Natural killer cell treated with Interleukin-12 subunit alpha and Interleukin-12 subunit beta and Interleukin-15 and Interleukin-18, amount 100 ng/mL, for 72 hours (primary cell): Measurements from ENCODE around the gene HMCN2. TPM values are rescaled to one million over a fixed set of nuclear protein-coding genes. Genes with fewer than 3 reads are reported as not detected.

Experiments used
- ATAC-seq, 2 donors: fragments of 150-1000 bp; cut with Tn5 transposase in 1 of 2; sonication (Bioruptor Pico), chemical (Tn5 transposase) in 1 of 2; 2 replicates each; pipeline ENCODE4 v1.10.0; 2021
- DNase-seq: peaks from one replicate; pipeline ENCODE4 v3.0.0; 2022; ENCODE audit warnings: low spot score
- H3K27ac Mint-ChIP-seq, 2 donors: 1 replicate in 1 of 2; 2 replicates in 1 of 2; pipeline ENCODE4 v1.8.0; 2022; ENCODE audit warnings: mixed read lengths in 2 of 2, mild to moderate bottlenecking in 1 of 2, moderate library complexity in 1 of 2
- H3K27me3 Mint-ChIP-seq, 2 donors: 1 replicate in 1 of 2; 2 replicates in 1 of 2; pipeline ENCODE4 v1.8.0; 2022; ENCODE audit warnings: mixed read lengths in 2 of 2
- H3K36me3 Mint-ChIP-seq: one replicate; pipeline ENCODE4 v1.8.0; 2022; ENCODE audit warnings: mixed read lengths
- H3K4me1 Mint-ChIP-seq, 2 donors: 1 replicate in 1 of 2; 2 replicates in 1 of 2; pipeline ENCODE4 v1.8.0; 2022; ENCODE audit warnings: low read depth in 2 of 2, mixed read lengths in 2 of 2, mild to moderate bottlenecking in 1 of 2
- H3K4me3 Mint-ChIP-seq: one replicate; pipeline ENCODE4 v1.8.0; 2022; ENCODE audit warnings: mixed read lengths
- H3K9me3 Mint-ChIP-seq: 2 replicates; pipeline ENCODE4 v1.8.0; 2022; ENCODE audit warnings: mixed read lengths
- total RNA-seq, 2 donors: library from RNA; stranded (reverse); gene quantifications; one replicate each; pipeline ENCODE4 v1.2.3, GENCODE V29; 2022

Gene HMCN2
- total RNA-seq, 2 donors from 2014 or later = not detected

DNA sequence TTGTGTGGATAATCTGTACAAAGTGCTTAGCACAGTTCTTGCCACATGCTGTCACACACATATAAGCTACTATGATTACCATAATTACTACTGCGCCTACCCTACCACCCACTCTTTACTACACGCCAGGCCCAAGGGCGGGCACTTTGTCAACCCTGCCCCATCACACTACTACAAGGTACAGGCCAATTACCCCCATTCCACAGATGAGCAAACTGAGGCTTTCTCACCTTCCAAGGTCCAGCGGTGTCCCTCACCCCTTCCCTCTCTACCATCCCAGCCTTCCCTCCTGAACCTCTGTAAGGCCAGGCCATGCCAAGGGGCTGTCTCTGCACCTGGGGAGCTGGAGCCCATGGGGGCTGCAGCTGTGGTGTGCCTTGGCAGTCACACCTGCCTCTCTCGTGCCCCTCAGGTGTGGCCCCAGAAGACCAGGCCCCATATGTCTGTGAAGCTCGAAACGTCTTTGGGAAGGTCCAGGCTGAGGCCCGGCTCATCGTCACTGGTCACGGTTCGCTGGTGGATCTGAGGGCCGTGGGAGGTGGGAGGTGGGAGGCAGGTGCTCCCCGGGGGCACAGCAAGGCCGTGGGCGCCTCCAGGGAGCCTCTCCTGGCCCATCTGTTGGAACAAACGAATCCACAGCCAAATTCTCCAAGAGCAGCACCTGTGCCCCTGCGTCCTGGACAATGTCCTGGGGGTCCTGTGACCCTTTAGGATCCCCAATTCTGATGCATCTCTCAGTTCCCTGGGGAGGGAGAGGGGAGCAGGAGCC lies 54.6 kb downstream of the HMCN2 start:
- no peak overlapping the region for H3K4me3 Mint-ChIP-seq
- H3K36me3 Mint-ChIP-seq = no peaks in the 10 kb centered on the region
- peaks cover 0 to 4% of the 10 kb centered on the region in 2 donors for H3K4me1 Mint-ChIP-seq
- DNase-seq (no peak), ATAC-seq (peak in 1 of 2 donors; percentile 14)
- H3K9me3 Mint-ChIP-seq = no peaks in the 10 kb centered on the region
- peaks cover 35 to 41% of the 10 kb centered on the region in 2 donors for H3K27me3 Mint-ChIP-seq
- no peak overlapping the region for H3K27ac Mint-ChIP-seq

DNA sequence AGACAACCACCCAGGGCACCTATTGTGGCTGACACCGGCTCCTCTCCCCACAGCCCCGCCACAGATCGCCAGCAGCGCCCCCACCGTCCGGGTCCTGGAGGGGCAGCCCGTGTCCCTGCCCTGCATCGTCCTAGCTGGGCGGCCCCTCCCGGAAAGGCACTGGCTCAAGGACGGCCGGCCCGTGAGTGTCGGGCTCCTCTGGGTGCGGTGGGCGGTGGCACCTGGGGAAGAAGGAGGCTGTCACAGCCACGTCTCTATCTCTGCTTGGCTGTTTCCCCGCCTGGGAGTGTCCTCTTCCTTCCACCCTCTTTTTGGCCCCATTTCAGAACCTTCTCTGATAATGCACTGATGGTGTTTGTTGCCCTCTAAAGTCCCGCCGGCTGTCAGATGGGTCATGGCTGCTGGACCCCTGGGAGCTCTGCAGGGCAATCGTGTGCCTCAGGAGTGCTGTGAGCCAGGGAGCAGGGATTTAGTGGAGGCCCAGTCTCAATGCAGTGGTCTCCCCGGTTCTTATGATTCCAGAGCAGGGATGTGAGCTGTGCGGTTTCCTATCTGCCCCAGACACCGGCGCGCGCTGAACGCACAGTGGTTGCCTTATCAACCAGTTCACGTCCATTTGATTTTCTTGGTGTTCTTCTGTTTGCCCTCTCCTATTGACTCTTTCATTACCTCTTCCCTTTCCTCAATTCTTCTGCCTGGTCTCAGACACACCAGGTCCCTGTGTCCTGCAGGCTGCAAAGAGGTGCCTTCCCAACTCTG lies 55.3 kb downstream of the HMCN2 start:
- Mint-ChIP-seq H3K9me3 (no peaks in the 10 kb centered on the region), H3K27me3 (peaks cover 32 to 41% of the 10 kb centered on the region in 2 donors), H3K4me3 (no peak overlapping the region), H3K36me3 (no peaks in the 10 kb centered on the region), H3K27ac (no peak overlapping the region), H3K4me1 (peaks cover 0 to 2% of the 10 kb centered on the region in 2 donors)
- peak in 1 of 2 donors; percentile 14 for ATAC-seq
- DNase-seq = no peak

GRCh38 chr9:130321539-130321938 lies 56.0 kb downstream of the HMCN2 start:
- Mint-ChIP-seq H3K36me3 (no peaks in the 10 kb centered on the region), H3K27ac (no peak overlapping the region), H3K4me3 (no peak overlapping the region), H3K9me3 (no peaks in the 10 kb centered on the region), H3K4me1 (no peaks in the 10 kb centered on the region), H3K27me3 (peaks cover 33 to 47% of the 10 kb centered on the region in 2 donors)
- ATAC-seq = peak; percentile 3 to 40
- DNase-seq = no peak

GRCh38 chr9:130323051-130323745 lies 57.6 kb downstream of the HMCN2 start:
- H3K9me3 Mint-ChIP-seq = no peaks in the 10 kb centered on the region
- no peaks in the 10 kb centered on the region for H3K4me1 Mint-ChIP-seq
- H3K4me3 Mint-ChIP-seq = no peak overlapping the region
- H3K36me3 Mint-ChIP-seq = no peaks in the 10 kb centered on the region
- ATAC-seq = no peak
- H3K27me3 Mint-ChIP-seq = peaks cover 28 to 38% of the 10 kb centered on the region in 2 donors
- no peak overlapping the region for H3K27ac Mint-ChIP-seq
- DNase-seq = no peak

GRCh38 chr9:130325921-130326320 lies 60.4 kb downstream of the HMCN2 start:
- ATAC-seq = no peak
- Mint-ChIP-seq H3K4me3 (no peak overlapping the region), H3K27ac (no peak overlapping the region), H3K9me3 (no peaks in the 10 kb centered on the region), H3K36me3 (no peaks in the 10 kb centered on the region), H3K27me3 (peaks cover 32 to 43% of the 10 kb centered on the region in 2 donors), H3K4me1 (no peaks in the 10 kb centered on the region)
- no peak for DNase-seq

DNA sequence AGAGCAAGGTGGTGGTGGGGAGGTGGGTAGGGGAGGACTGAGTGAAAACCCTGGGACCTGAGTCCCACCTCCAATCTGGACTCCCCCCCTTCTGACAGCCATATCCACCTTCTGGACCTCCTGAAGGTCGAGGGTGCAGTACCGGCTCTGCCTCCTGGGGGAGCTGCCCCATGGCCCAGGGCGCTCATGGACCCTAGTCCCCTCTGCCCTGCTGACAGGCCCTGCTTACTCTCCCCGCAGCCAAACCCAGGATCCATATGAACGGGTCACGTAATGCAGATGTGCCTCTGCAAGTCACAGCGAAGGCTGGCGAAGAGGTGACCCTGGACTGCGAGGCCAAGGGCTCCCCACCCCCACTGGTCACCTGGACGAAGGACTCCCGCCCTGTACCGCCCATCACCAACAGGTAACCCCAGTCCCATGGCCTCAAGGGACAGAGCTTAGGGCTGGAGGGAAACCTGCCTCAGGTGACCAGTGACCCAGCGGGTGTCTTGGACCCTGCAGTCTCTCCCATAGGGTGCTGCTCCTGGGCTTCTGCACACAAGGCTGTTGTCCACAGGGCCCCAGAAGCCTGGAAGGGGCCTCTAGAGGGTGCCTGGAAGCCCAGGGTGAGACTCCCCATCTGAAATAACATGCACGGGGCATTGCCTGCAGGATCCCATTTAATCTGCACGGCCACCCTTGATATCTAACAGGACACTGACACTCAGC lies 61.7 kb downstream of the HMCN2 start:
- no peaks in the 10 kb centered on the region for H3K4me1 Mint-ChIP-seq
- H3K27ac Mint-ChIP-seq = no peak overlapping the region
- DNase-seq = no peak
- H3K36me3 Mint-ChIP-seq = no peaks in the 10 kb centered on the region
- H3K9me3 Mint-ChIP-seq = no peaks in the 10 kb centered on the region
- ATAC-seq = peak in 1 of 2 donors; percentile 34
- peaks cover 27 to 35% of the 10 kb centered on the region in 2 donors for H3K27me3 Mint-ChIP-seq
- no peak overlapping the region for H3K4me3 Mint-ChIP-seq

- H3K36me3 Mint-ChIP-seq = no peaks in the 10 kb centered on the region
- ATAC-seq = peak in 1 of 2 donors; percentile 4
- peaks cover 27 to 29% of the 10 kb centered on the region in 2 donors for H3K27me3 Mint-ChIP-seq
- H3K4me1 Mint-ChIP-seq = no peaks in the 10 kb centered on the region
- DNase-seq = no peak
- H3K4me3 Mint-ChIP-seq = no peak overlapping the region
- H3K9me3 Mint-ChIP-seq = no peaks in the 10 kb centered on the region
- no peak overlapping the region for H3K27ac Mint-ChIP-seq
Observed at GRCh38 chr9:130327781-130328348, 62.3 kb downstream of the HMCN2 start.

GRCh38 chr9:130328349-130328801 lies 62.8 kb downstream of the HMCN2 start:
- Mint-ChIP-seq H3K36me3 (no peaks in the 10 kb centered on the region), H3K27ac (no peak overlapping the region)
- DNase-seq = no peak

DNA sequence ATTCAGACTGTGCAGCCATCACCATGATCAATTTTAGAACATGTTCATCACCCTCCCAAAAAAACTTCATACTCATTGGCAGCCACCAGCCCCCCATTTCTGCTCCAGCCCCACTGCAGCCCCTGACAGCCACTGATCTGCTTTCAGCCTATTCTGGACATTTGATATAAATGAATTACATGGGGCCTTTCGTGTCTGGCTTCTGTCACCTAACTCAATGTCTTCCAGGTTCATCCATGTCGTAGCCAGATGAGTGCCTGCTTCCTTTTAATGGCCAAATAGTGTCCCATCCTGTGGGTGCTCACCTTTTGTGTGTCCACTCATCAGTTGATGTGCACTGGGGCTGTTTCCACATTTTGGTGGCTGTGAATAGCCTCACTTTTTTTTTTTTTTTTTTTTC lies 63.5 kb downstream of the HMCN2 start:
- Mint-ChIP-seq H3K4me3 (no peak overlapping the region), H3K9me3 (no peaks in the 10 kb centered on the region), H3K27me3 (peaks cover 23 to 28% of the 10 kb centered on the region in 2 donors), H3K27ac (no peak overlapping the region), H3K36me3 (no peaks in the 10 kb centered on the region), H3K4me1 (no peaks in the 10 kb centered on the region)
- ATAC-seq = no peak
- no peak for DNase-seq

More at GRCh38 chr9:130328349-130328801, 62.8 kb downstream of the HMCN2 start:
- Mint-ChIP-seq H3K4me1 (no peaks in the 10 kb centered on the region), H3K4me3 (no peak overlapping the region), H3K9me3 (no peaks in the 10 kb centered on the region), H3K27me3 (peaks cover 24% of the 10 kb centered on the region in 2 donors)
- no peak for ATAC-seq

- ATAC-seq (no peak), DNase-seq (no peak)
- H3K36me3 Mint-ChIP-seq = no peaks in the 10 kb centered on the region
- no peaks in the 10 kb centered on the region for H3K4me1 Mint-ChIP-seq
- H3K27me3 Mint-ChIP-seq = peaks cover 23 to 27% of the 10 kb centered on the region in 2 donors
- no peak overlapping the region for H3K27ac Mint-ChIP-seq
- no peaks in the 10 kb centered on the region for H3K9me3 Mint-ChIP-seq
- H3K4me3 Mint-ChIP-seq = no peak overlapping the region
Observed at GRCh38 chr9:130330202-130330862, 64.8 kb downstream of the HMCN2 start.

DNA sequence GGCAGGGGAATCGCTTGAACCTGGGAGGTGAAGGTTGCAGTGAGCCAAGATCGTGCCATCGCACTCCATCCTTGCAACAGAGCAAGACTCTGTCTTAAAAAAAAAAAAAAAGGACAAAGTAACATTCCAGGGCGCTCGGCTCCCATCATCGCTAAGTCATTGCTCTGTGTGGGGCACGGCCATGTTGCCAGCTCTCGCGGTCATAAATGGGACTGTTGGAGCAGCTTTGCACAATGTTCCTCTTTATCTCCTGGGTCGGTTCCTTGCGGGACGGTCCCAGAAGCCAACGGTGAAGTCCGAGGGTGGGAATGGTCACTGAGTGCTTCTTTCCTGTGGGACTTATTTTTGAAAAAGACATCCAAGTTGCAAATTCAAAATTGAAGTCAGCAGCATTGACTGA lies 65.5 kb downstream of the HMCN2 start:
- DNase-seq = no peak
- no peaks in the 10 kb centered on the region for H3K9me3 Mint-ChIP-seq
- no peak for ATAC-seq
- H3K4me3 Mint-ChIP-seq = no peak overlapping the region
- H3K4me1 Mint-ChIP-seq = no peaks in the 10 kb centered on the region
- no peaks in the 10 kb centered on the region for H3K36me3 Mint-ChIP-seq
- H3K27ac Mint-ChIP-seq = no peak overlapping the region
- H3K27me3 Mint-ChIP-seq = peaks cover 22 to 29% of the 10 kb centered on the region in 2 donors

- H3K4me1 Mint-ChIP-seq = no peaks in the 10 kb centered on the region
- no peak overlapping the region for H3K27ac Mint-ChIP-seq
- ATAC-seq (no peak), DNase-seq (no peak)
- no peaks in the 10 kb centered on the region for H3K36me3 Mint-ChIP-seq
- no peak overlapping the region for H3K4me3 Mint-ChIP-seq
- H3K9me3 Mint-ChIP-seq = no peaks in the 10 kb centered on the region
- peaks cover 17 to 25% of the 10 kb centered on the region in 2 donors for H3K27me3 Mint-ChIP-seq
Observed at GRCh38 chr9:130331573-130331972, 66.0 kb downstream of the HMCN2 start.
